Nucleus accumbens (tissue), 56 donors: Measurements from ENCODE around the gene LRRC27.
A peak's percentile ranks its signal among the peaks of the same experiment; 100 is the strongest.
"Not testable (repeated sequence)": the region's sequence is repeated elsewhere in the genome, so short reads cannot be mapped to it uniquely, and the experiment has no call there.

ENCODE experiments used
- DNase-seq, 56 donors: peaks; one replicate each; lab custom pipeline; 2025; lab: John Stamatoyannopoulos, UW

Gene LRRC27

DNA sequence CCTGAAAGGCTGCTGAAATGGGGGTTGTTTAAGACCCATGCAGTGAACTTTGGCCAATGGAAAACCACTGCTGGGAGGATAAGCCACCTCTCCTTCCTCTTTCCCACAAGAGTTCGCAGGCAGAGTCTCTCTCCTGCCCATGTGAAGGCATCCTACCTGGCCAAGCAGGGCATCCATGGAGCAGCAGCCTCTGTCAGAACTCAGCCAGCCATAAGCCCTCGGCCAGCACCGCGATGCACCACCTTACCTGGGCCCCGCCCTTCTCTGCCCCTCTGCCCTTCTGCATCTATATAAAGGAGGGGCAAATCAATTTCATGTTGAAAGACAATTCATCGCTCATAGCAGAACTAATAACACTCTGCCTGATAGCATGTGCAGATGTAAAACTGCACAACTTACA, 18.1 kb upstream of the LRRC27 start:
- no peak for DNase-seq

DNA sequence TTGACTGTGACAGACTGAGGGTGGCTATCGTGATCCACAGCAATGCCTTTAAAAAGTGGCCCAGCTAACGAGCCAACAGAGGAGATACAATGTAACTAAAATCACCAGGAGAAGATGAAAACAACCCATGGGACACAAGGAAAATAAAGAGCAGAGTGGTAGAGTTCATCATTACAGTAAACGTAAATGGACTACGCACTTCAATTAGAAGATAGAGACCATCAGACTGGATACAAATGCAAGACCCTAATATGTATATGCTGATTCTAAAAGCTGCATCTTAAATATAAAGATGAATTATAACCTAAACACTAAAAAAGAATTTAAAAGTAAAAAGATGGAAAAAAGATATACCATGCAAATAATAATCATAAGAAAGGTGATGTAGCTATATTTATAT, 17.7 kb upstream of the LRRC27 start:
- no peak for DNase-seq

DNA sequence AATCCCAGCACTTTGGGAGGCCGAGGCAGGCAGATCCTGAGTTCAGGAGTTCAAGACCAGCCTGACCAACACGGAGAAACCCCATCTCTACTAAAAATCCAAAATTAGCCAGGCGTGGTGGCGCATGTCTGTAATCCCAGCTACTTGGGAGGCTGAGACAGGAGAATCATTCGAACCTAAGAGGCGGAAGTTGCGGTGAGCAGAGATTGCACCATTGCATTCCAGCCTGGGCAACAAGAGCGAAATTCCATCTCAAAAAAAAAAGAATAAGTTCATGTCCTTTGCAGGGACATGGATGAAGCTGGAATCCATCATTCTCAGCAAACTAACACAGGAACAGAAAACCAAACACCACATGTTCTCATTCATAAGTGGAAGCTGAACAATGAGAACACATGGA, 17.1 kb upstream of the LRRC27 start:
- not testable (repeated sequence) for DNase-seq

DNA sequence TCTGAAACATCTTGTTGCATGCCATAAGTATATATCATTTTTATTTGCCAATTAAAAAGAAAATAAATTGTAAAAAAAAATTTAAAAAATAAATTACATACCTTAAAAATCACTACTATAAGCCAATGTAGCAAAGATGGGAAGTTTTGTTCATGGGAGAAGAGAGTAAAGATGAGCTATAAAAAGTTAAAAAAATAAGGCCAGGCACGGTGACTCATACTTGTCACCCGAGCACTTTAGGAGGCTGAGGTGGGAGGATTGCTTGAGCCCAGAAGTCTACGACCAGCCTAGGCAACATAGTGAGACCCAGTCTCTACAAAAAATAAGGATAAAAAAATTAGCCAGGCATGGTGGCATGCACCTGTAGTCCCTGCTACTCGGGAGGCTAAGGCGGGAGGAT, 15.9 kb upstream of the LRRC27 start:
- no peak for DNase-seq

DNA sequence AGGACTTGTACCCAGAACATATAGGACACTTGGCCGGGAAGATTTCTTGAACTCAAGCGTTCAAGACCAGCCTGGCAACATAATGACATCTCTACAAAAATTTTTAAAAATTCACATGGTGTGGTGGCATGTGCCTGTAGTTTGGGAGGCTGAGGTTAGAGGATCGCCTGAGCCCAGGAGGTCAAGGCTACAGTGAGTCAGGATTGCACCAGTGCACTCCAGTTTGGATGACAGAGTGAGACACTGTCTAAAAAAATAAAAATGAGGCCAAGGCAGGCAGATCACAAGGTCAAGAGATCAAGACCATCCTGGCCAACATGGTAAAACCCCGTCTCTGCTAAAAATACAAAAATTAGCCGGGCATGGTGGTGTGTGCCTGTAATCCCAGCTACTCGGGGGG, 14.5 kb upstream of the LRRC27 start:
- not testable (repeated sequence) for DNase-seq

DNA sequence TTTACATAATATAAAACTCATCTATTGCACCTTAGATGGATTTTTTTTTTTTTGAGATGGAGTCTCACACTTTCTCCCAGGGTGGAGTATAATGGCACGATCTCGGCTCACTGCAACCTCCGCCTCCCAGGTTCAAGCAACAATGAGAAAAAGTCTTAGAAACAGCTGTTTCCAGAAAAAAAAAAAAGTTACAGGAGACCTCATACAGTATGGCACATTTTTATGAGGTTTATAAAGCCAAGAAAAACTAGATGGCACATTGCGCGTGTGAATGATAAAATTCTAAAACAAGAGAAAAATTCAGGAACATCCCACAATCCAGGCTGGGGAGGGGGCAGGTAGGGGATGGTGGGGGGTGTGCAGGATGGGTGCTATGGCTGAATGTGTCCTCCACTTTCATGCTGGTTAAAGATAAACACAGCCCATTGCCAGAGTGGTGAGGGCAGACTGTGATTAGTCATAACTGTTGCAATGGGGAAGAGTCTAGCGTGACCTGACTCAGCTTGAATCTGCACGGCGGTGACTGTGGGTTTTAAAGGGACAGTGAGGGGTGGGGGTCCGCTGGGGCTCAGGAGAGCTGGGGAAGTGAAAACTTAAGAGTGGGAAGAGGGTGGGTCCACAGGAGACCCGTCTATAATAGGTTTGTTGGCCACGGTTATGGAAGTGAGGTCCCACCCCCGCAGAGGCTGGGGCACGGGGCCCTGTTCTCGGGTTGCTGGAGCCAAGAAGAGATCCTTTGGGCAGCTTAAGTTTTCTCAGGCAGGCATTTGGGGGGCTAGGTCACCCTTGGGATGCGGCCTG, 11.9 kb upstream of the LRRC27 start:
- peak in 1 of 56 donors; percentile 39 for DNase-seq

DNA sequence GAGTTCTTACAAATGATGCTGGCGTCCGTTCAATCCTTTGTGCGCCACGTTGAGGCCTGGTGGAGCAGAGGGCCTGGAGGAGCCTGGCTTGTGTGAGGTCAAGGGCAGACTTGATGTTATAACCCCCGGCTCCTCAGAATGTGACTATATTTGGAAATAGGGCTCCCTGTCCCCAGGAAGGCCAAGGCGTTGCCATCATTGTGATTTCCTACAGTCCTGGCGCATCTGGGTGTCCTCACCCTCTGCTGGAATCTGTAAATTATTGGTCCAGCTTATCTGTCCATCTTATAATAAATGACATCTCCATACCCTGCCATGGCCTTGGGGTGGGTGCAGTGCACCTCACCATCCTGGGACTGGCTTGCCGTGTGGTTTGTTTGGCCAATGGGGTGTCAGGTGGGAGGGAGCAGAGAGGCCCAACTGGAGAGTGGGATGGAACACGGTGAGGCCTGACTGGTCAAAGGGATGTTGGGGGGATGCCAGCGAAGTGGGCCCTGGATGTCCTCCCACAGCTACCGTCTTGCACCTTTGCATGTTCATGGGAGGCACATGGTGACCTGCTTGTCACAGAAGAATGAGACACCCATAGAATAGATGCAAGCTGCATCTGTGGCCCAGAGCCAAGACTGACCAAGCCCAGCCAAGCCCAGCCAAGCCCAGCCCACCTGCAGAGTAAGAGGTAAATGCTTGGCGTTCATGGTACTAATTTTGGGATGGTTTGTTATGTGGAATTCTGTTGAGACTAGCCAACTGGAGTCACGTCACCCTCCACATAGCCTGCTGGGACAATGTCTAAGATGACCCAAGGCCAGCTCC, 11.1 kb upstream of the LRRC27 start:
- no peak for DNase-seq

DNA sequence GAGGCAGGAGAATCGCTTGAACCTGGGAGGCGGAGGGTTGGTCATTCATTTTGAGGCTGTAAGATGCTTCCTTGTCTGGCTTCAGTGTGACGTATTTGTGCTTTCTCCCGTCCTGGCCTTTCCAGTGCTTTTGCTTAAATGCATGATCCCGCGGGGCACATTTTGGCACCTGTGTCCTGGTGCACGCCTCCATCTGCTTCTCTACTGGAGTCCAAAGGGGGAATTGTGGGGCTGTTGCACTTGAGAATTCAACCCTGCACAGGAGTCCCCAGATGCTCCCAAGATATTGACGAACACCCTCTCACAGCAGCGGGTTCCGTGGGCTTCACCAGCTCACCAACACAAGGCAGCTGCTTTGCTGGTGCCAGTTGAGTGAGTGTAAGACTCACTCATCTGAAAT, 10.3 kb upstream of the LRRC27 start:
- no peak for DNase-seq

DNA sequence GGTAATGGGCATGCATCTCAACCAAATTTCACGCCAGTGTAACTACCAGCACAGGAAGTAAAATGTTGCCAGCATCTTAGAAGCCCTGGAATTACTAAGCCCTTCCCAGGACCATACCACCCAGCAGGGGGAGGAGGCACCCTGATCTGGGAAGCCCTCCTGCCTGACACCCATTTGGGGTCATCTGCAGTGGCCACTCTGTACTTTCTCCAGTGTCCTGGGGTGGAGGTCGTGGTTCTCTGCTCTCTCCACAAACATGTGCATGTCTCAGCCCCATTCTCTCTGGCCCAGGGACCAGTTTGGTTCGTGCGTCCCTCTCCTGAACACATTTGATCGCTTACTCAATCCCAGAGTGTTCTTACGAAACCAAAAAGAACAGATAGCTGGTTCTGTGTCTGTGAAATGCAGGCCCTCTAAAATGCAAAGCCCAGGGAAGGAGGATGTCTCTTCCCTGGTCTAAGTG, 9.4 kb upstream of the LRRC27 start:
- DNase-seq = no peak

DNA sequence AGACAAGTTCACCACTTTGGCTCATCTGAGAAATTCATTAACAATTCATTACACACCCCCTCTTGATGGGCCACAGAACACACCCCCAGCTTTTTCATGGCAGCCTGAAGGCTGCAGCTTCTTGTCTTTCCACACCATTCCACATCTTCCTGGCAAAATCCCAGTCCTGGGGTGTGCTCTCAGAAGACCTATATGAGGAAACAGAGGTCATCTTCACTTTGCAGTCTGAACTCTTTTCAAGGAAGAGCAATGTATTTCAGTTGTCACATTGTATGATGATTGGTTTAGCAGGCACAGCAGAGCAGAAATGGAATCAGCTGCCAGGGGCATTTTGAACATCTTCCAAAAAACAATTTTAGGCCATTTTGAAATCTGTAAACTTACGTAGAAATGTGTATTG, 7.8 kb upstream of the LRRC27 start:
- no peak for DNase-seq

DNA sequence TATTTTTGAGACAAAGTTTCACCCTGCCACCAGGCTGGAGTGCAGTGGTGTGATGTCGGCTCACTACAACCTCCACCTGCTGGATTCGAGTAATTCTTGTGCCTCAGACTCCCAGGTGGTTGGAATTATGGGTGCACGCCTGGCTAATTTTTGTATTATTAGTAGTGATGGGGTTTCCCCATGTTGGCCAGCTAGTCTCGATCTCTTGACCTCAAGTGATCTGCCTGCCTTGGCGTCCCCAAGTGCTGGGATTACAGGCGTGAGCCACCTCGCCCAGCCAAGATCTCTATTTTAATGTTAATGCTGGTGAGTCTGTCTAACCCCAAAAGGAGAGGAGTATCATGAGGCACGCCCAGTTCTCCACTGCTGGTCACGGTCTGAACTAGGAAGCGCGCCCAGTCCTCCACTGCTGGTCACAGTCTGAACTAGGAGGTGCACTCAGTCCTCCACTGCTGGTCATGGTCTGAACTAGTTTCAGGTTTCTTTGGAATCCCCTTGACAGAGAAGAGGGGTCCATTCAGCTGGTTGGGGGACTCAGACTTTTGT, 5.6 kb upstream of the LRRC27 start:
- DNase-seq = no peak

DNA sequence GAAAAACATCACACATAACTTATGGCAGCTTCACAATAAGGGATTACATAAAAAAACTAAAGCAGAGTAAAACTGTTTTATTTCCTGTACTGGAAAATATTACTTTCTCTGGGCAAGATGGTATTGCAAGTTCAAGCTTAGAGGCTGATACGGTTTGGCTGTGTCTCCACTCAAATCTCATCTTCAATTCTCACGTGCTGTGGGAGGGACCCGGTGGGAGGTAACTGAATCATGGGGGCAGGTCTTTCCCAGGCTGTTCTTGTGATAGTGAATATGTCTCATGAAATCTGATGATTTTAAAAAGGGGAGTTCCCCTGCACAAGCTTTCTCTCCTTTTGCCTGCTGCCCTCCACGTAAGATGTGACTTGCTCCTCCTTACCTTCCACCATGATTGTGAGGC, 5.1 kb upstream of the LRRC27 start:
- DNase-seq = no peak

DNA sequence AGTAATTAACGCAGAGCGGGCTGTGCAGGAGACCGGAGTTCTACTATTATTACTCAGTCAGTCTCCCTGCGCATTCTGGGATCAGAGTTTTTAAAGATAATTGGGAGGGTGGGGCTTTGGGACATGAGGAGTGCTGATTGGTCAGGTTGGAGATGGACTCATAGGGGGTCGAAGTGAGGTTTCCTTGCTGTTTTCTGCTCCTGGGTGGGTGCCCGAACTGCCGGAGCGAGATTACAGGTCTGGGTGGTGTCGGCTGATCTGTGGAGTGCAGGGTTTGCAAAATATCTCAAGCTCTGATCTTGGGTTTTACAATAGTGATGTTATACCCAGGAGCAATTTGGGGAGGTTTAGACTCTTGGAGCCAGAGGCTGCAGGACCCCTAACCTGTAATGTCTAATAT, 3.9 kb upstream of the LRRC27 start:
- no peak for DNase-seq

DNA sequence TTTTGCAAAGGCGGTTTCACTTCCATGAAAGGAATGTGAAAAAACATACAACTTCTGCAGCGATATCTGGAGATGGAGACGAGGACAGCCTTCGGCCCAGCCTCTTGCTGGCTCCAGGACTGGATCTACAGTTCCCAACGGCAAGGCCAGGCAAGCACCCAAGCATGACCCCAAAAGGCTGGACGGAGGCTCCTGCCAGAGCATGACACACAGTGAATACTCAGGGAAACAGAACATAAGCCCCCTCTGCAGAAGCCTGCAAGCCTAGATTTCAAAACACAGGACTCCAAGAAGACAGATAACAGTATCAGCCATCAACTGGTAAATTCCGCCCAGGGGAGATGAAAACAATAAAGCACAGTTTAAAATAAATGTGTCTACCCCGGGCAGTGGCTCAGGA, 3.3 kb upstream of the LRRC27 start:
- no peak for DNase-seq

DNA sequence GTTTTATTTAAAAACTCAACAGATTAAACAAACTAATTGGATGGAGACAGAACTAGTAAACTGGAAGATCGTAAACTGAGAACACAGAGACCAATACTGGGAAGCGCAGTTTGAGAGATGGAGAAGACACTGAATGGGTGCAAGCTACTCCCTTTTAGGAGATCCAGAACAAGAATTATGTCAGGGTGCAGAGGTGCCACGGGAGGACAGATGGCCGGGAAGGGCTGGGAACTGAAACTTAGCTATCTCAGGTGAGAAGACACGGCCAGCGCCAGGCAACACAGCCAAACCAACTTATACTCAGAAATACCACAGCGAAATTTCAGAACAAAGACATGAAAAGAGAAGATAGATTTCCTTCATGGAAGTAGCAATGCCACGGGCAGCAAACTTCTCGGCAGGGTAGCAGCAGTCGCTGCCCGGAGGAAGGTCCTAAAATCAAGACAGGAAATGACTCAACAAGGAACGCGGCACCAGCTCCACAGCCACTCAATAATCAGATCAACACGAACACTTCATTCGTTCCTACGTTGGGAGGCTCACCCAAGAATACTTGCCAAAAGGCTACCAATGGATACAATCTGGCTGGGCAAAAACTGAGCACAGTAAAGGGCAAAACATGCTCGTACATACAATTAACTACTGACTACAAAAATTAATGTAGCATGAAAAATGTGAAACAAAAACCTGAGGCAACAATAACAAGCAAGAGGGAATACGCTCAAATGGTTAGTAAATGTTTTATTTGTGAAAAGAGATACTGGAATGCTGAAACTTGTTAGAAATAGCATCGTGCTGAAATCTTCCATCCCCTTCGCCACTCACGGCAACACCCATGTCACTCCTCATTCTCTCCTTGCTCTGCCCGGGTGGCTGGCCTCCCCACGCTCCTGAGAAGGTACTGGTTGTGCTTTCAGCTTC, 2.2 kb upstream of the LRRC27 start:
- DNase-seq = no peak

DNA sequence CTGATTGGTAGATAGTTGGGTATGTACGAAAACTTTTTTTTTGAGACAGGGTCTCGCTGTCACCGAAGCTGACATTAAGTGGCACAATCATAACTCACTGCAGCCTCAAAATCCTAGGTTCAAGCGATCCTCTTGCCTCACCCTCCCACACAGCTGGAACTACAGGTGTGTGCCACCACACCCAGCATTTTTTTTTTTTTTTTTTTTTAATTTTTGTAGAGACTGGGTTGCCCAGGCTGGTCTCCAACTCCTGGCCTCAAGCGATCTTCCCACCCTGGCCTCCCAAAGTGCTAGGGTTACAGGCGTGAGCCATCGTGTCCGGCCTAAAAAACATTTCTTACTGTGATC, 1.5 kb upstream of the LRRC27 start:
- DNase-seq = no peak

DNA sequence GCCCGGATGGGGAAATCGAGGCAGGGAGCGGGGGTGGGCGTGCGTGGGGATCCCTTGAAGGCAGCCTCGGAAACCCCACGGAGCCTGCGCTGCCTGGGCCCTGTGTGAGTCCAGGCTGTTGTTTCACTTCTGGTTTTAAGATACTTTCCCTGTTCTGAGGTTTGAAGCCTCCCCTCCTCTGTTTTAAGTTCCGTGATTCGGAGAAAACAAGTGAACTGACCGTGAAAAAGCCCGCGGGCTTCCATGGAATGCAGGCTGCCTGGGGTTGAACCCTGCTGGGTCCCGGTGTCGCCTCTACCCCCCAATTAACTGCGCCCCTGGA, 401 bp downstream of the LRRC27 start:
- peak in 2 of 56 donors; percentile 50 to 56 for DNase-seq

DNA sequence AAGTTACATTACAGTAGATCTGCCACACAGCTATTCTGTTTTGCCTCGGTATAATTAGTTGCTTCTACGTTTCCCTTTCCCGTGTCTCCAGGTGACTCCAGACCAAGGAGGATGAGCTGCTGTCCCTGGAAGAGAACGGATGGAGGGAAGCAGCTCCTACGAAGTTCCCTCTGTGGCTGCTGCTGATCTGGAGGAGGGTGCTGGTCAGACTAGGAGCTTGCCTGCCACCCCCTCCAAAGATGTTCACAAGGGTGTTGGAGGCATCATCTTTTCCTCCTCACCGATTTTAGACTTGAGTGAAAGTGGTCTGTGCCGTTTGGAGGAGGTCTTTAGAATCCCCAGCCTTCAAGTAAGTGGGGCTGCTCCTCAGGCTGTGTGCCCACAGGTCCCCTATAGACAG, 1.4 kb downstream of the LRRC27 start:
- DNase-seq = no peak

DNA sequence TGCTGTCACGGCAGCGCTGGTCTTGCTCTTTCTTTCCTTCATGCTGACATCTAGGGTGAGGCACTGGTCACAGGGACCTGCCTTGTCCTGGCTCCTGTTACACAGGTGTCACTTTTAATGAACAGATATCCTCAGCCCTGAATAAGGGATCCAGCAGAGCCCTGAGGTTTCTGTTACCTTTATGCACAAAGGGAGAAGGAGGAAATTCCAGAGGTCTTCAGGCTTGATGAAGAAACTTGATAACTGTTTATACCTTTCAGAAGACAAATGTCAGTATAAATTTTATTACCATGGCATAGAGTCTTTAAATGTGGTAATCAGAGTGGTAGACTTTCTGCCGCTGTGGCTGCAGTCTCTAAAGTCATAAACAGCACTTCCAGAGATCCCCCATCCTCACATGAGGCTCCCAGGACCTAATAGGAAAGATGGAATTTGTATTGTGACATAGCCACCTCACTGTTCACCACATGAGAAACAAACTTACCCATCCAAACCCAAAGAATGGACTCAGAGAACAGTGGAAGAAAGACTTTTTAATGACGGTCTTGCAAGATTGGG, 2.7 kb downstream of the LRRC27 start:
- no peak for DNase-seq
